ENCODE measurements around the gene TXNDC2.

TXNDC2 gene

DNA sequence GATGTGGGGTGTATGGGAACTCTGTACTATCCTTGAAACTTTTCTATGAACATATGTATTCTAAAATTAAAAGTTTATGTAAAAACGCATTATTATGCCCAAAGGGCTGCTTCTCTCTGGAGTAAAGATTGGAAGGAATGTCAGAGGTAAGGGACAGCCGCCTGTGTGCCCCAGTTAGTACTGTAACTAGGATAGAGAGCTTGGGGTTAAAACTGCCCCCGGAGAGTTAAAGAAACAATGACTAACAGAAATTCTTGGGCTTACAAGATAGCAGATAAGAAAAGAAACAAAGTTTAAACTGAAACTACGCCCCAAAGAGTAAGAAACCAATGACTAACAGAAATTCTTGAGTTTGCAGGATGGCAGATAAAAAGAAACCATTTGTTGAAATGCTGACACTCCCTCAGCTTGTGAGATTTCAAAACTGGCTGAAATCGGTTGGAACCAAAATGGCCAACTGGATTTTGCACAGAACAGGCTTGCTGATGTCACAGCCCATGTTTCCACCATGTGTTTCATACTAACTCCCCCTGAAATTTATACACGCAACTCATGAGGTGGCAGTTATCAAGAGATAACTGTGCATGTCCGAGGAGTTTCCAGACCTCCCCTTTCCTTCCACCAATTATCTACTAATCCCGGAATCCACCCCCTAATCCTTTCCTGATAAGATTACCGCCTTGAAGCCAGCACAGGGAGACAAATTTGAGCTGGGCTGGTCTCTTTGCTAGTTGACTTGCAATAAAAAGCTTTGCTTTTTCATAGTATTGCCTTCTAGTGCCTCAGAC lies 8.7 kb upstream of the TXNDC2 start:
- TF ChIP-seq, protein P1, sequence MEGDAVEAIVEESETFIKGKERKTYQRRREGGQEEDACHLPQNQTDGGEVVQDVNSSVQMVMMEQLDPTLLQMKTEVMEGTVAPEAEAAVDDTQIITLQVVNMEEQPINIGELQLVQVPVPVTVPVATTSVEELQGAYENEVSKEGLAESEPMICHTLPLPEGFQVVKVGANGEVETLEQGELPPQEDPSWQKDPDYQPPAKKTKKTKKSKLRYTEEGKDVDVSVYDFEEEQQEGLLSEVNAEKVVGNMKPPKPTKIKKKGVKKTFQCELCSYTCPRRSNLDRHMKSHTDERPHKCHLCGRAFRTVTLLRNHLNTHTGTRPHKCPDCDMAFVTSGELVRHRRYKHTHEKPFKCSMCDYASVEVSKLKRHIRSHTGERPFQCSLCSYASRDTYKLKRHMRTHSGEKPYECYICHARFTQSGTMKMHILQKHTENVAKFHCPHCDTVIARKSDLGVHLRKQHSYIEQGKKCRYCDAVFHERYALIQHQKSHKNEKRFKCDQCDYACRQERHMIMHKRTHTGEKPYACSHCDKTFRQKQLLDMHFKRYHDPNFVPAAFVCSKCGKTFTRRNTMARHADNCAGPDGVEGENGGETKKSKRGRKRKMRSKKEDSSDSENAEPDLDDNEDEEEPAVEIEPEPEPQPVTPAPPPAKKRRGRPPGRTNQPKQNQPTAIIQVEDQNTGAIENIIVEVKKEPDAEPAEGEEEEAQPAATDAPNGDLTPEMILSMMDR (IDR thresholded peaks at IDR 0.05; ENCODE audit: extremely low read depth, missing control alignments), result no peak
- no peak for DNase-seq (ENCODE audit: low spot score)

DNA sequence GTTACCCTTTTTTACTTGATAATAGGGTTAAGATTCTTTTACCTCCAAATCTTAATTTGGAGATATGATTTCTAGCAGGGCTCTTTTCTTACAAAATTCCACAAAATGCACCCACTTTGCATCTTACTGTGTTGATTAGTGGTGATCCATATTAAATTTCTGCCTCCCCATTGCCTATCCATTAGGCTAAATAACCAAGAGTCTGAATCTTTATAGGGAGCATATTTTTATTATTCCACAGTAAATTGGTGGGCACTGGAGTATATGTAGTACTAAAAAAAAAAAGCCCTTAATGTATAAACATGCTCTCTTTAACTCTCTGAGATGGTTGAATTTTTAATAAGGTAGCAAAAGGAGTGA lies 8.1 kb upstream of the TXNDC2 start:
- no peak for DNase-seq (ENCODE audit: low spot score)
- TF ChIP-seq, protein P1 (IDR thresholded peaks at IDR 0.05; ENCODE audit: extremely low read depth, missing control alignments), result no peak

DNA sequence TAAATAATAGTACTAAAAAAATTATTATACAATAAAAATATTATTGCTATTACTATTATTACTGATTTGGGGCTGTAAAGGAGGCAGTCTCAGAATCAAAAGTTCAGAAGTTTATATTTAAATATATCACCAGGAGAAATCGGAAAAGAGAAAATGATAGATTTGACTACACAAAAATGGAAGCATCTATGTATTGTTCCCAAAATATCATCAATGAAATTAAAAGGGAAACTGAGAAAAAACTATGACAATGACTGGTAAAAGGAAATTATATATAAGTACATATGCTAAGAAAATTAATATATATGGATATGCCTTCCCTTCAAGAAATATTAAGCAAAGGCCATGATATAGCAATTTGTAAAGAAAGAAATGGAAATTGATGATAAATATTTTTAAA lies 7.7 kb upstream of the TXNDC2 start:
- TF ChIP-seq, protein P1 (IDR thresholded peaks at IDR 0.05; ENCODE audit: extremely low read depth, missing control alignments), result no peak
- DNase-seq (ENCODE audit: low spot score), result no peak

DNA sequence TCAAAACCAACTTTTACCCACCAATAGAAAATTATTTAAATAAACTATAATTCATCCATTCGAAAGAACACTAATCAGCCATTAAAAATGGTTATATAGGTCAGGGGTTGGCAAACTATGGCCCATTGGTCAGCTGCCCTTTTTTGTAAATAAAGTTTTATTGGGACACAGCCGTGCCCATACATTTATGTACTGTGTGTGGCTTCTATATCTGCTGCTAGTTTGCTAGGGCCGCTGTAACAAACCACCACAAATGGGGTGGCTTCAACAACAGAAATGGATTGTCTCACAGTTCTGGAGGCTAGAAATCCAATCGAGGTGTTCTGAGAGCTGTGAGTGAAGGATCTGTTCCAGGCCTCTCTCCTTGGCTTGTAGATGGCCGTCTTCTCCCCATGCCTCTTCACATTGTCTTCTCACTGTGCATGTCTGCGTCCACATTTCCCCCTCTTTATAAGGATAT lies 7.0 kb upstream of the TXNDC2 start:
- no peak for DNase-seq (ENCODE audit: low spot score)
- TF ChIP-seq, protein P1 (IDR thresholded peaks at IDR 0.05; ENCODE audit: extremely low read depth, missing control alignments), result no peak

DNA sequence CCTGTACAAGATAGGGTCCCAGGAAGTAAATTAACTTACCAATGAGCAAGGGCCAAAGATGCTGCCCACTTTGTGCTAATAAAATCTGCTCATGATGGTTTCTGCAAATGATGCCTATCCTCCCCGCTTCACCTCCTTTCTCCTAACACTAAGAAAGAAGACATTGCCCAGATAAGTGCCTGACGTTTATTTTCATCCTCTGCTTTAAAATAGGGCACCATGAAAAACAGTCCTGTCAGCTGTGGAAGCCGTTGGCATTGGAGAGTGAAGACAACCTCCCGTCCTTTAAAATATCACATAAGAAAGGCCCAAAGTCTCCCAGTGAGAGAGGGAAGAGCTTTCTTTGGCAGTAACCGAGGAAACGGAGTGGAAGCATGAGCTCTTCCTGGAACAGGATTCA lies 1.7 kb upstream of the TXNDC2 start:
- no peak for DNase-seq (ENCODE audit: low spot score)
- TF ChIP-seq, protein P1 (IDR thresholded peaks at IDR 0.05; ENCODE audit: extremely low read depth, missing control alignments), result no peak

DNA sequence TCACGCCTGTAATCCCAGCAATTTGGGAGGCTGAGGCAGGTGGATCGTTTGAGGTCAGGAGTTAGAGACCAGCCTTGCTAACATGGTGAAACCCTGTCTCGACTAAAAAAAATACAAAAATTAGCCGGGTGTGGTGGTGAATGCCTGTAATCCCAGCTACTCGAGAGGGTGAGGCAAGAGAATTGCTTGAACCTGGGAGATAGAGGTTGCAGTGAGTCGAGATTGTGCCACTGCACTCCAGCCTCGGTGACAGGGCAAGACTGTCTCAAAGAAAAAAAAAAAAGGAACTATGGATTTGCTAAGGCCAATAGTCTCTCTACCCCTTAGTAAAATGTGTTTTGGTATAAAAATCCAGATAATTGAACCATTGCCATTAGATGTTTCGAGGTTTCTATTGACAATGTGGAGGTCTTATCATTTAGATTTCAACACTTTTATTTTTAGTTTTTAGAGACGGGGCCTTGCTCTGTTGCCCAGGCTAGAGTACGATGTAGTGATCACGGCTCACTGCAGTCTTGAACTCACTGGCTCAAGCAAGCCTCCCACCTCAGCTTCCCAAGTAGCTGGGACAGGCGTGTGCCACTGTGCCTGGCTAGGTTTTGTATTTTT lies 1.1 kb upstream of the TXNDC2 start:
- no peak for DNase-seq (ENCODE audit: low spot score)
- TF ChIP-seq, protein P1 (IDR thresholded peaks at IDR 0.05; ENCODE audit: extremely low read depth, missing control alignments), result no peak

DNA sequence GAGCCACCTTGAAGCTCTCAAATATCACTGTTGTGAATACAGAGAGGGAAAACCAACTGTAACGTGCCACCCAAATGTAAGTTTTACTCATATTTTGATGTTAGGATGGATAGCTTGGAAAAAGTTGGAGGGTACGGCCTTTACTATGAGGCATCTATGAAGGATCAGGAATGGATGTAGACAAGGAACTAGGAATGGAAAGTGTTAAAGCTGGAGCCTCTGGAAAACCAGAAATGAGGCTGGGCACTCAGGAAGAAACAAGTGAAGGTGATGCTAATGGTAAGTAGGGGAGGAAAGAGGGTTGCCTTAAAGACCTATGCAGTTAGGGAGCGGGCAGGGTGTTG lies 204 bp downstream of the TXNDC2 start:
- DNase-seq (ENCODE audit: low spot score), result no peak
- TF ChIP-seq, protein P1 (IDR thresholded peaks at IDR 0.05; ENCODE audit: extremely low read depth, missing control alignments), result no peak
